GM23338 (cell line): Measurements from ENCODE around the gene STIM1. TPM values are rescaled to one million over a fixed set of nuclear protein-coding genes. Genes with fewer than 3 reads are reported as not detected.
A peak's percentile ranks its signal among the peaks of the same experiment; 100 is the strongest.

Source experiments
- ATAC-seq: fragments of 200-7000 bp; cut with Tn5 transposase; 3 replicates; pipeline ENCODE4 v1.9.1; 2020
- DNase-seq: peaks from one replicate; pipeline ENCODE4 v3.0.0-alpha.2; 2015; ENCODE audit warnings: low spot score
- H2AFZ ChIP-seq: fragments of 200-600 bp; sonication (generic); 2 replicates; pipeline ENCODE4 v1.8.0; 2016; ENCODE audit warnings: antibody characterized with exemption, mild to moderate bottlenecking, moderate library complexity
- H3F3A ChIP-seq: fragments of 200-600 bp; sonication (generic); replicated peaks from 2 replicates; pipeline ENCODE4 v1.8.0; 2017; ENCODE audit warnings: antibody characterized with exemption, mixed run types, low read depth
- H3K27ac ChIP-seq: fragments of 200-600 bp; sonication (generic); 2 replicates; pipeline ENCODE4 v1.6.1; 2016; ENCODE audit warnings: low read depth
- H3K27me3 ChIP-seq: fragments of 200-600 bp; sonication (generic); 2 replicates; pipeline ENCODE4 v1.8.0; 2016; ENCODE audit warnings: mild to moderate bottlenecking, mixed run types, moderate library complexity; ENCODE audit not compliant: insufficient read depth
- H3K36me3 ChIP-seq: fragments of 200-600 bp; sonication (generic); 2 replicates; pipeline ENCODE4 v1.8.0; 2016; ENCODE audit warnings: mild to moderate bottlenecking; ENCODE audit not compliant: insufficient read depth
- H3K4me1 ChIP-seq: fragments of 200-600 bp; sonication (generic); 2 replicates; pipeline ENCODE4 v1.8.0; 2016; ENCODE audit warnings: mild to moderate bottlenecking, moderate library complexity; ENCODE audit not compliant: insufficient read depth
- H3K4me2 ChIP-seq: fragments of 200-600 bp; sonication (generic); 2 replicates; pipeline ENCODE4 v1.7.1; 2017; ENCODE audit warnings: mixed run types
- H3K4me3 ChIP-seq: fragments of 200-600 bp; sonication (generic); 2 replicates; pipeline ENCODE4 v1.6.1; 2016; ENCODE audit warnings: mixed run types
- H3K79me2 ChIP-seq: fragments of 200-600 bp; sonication (generic); replicated peaks from 2 replicates; pipeline ENCODE4 v1.8.0; 2017; ENCODE audit warnings: mild to moderate bottlenecking; ENCODE audit not compliant: insufficient read depth
- H3K9me2 ChIP-seq: fragments of 200-600 bp; sonication (generic); 2 replicates; pipeline ENCODE4 v1.8.0; 2017; ENCODE audit not compliant: insufficient read depth
- H4K20me1 ChIP-seq: fragments of 200-600 bp; sonication (generic); replicated peaks from 2 replicates; pipeline ENCODE4 v1.8.0; 2017; ENCODE audit warnings: mild to moderate bottlenecking; ENCODE audit not compliant: insufficient read depth
- H3K27ac Mint-ChIP-seq: 2 replicates; pipeline ENCODE4 v1.8.0; 2020; ENCODE audit warnings: inconsistent platforms, mild to moderate bottlenecking, moderate library complexity, mixed read lengths
- H3K27me3 Mint-ChIP-seq: 3 replicates; pipeline ENCODE4 v1.8.0; 2022; ENCODE audit warnings: low read depth, mild to moderate bottlenecking, moderate library complexity, mixed read lengths, inconsistent platforms; ENCODE audit not compliant: insufficient read depth, poor library complexity
- H3K36me3 Mint-ChIP-seq: 3 replicates; pipeline ENCODE4 v1.8.0; 2021; ENCODE audit warnings: low read depth, mild to moderate bottlenecking, inconsistent platforms, moderate library complexity, mixed read lengths
- H3K4me1 Mint-ChIP-seq: 3 replicates; pipeline ENCODE4 v1.8.0; 2020; ENCODE audit warnings: mild to moderate bottlenecking, inconsistent platforms, mixed read lengths
- H3K4me3 Mint-ChIP-seq: 3 replicates; pipeline ENCODE4 v1.8.0; 2021; ENCODE audit warnings: moderate library complexity, mild to moderate bottlenecking, inconsistent platforms, mixed read lengths
- H3K9me3 Mint-ChIP-seq: 3 replicates; pipeline ENCODE4 v1.8.0; 2020; ENCODE audit warnings: moderate library complexity, mild to moderate bottlenecking, inconsistent platforms, mixed read lengths
- CREB1 ChIP-seq: fragments of 250-450 bp; sonication (Bioruptor Pico); IDR thresholded peaks from 2 replicates; pipeline ENCODE4 v1.5.0; 2020; ENCODE audit warnings: low read depth, mild to moderate bottlenecking, moderate library complexity
- EZH2phosphoT487 ChIP-seq: fragments of 200-600 bp; sonication (generic); IDR thresholded peaks from one replicate; pipeline ENCODE4 v1.8.1; 2018; ENCODE audit warnings: antibody characterized with exemption; ENCODE audit not compliant: unreplicated experiment
- JUNB ChIP-seq: IDR thresholded peaks from one replicate; pipeline ENCODE4 v1.6.1; 2016; ENCODE audit warnings: antibody characterized with exemption; ENCODE audit not compliant: unreplicated experiment
- NANOG ChIP-seq: IDR thresholded peaks from 2 replicates; pipeline ENCODE4 v1.6.1; 2016; ENCODE audit warnings: antibody characterized with exemption, borderline replicate concordance
- REST ChIP-seq: IDR thresholded peaks from one replicate; pipeline ENCODE4 v1.6.1; 2018; ENCODE audit warnings: antibody characterized with exemption; ENCODE audit not compliant: unreplicated experiment
- STAT1 ChIP-seq: IDR thresholded peaks from one replicate; pipeline ENCODE4 v1.6.1; 2016; ENCODE audit warnings: antibody characterized with exemption; ENCODE audit not compliant: unreplicated experiment
- ZNF114 ChIP-seq: fragments of 250-450 bp; sonication (Bioruptor Pico); IDR thresholded peaks from 2 replicates; pipeline ENCODE4 v1.5.0; 2020; ENCODE audit warnings: mild to moderate bottlenecking, moderate library complexity
- ZNF462 ChIP-seq: fragments of 250-450 bp; sonication (Bioruptor Pico); IDR thresholded peaks from 2 replicates; pipeline ENCODE4 v1.5.0; 2020; ENCODE audit warnings: mild to moderate bottlenecking, moderate library complexity
- polyA plus RNA-seq: library from polyadenylated mRNA; unstranded; fragments of >200 nt; fragmentation: Nextera tagmentation; extraction: Ambion mirVana; gene quantifications from 2 replicates; pipeline ENCODE4 v1.2.1, GENCODE V29; 2016
- total RNA-seq: library from RNA; depleted of rRNA; stranded (reverse); fragments of >200 nt; shearing (Covaris generic); gene quantifications from 2 replicates; pipeline ENCODE4 v1.2.3, GENCODE V29; 2014
- TF ChIP-seq, protein P1 (sequence below), 2 experiments: fragments of 200-600 bp in 1 of 2; sonication (generic) in 1 of 2; conservative IDR thresholded peaks; 2 replicates each; pipeline versions ENCODE4 v1.5.1 to v1.6.1; 2016 to 2017; ENCODE audit warnings: antibody characterized with exemption in 2 of 2, low read depth in 2 of 2, mild to moderate bottlenecking in 2 of 2, moderate library complexity in 1 of 2
- TF ChIP-seq, protein P2 (sequence below): IDR thresholded peaks from 2 replicates; pipeline ENCODE4 v1.6.1; 2016; ENCODE audit warnings: antibody characterized with exemption

The STIM1 gene
- total and polyA plus RNA-seq, 2 experiments from 2014 or later = 3.5 to 14.0 TPM

DNA sequence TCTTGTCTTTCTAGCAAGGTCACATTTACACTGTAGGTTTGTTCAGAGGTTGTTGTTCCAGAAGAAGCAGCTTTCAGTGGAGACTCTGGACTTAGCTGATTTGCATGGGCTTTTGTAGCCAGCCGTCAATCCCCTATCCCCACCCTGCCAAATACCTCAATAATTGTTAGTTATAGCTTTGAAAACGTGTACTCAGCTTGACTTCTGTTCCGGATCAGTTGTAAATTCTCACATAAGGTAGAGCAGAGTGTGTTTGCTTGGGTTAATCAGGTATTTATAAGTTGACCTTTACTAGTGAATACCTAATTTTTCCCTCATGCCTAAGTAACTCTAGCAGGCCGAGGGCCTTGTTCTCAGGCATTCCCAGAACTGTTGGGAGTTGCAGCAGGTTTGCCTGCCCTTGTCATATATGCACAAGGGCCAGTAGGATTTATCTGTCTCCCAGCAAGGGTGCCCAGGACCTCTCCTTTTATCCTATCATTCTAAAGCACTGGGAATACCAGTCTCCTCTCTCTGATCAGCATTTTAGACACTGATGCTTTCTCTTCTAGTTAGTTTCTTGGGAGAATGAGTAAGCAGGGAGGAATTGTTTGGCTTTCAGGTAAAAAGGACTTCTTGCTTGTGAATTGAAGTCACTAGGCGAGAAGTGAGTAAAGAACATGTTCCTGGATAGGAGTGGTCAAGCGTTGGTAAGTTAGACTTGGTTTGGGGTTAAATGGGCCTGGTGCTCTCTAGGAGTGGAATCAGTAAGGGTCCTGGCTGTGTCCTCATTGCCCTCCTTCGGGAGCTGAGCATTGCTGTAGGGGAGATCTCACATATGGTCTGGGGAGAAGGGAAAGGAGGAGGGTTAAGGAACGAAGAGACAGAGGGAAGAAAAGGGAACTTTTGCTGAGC is 22.1 kb downstream of the STIM1 start:
- Histone ChIP-seq H3K36me3 (no peaks in the 10 kb centered on the region), H3K79me2 (no peaks in the 10 kb centered on the region), H3F3A (no peaks in the 10 kb centered on the region), H2AFZ (no peak overlapping the region), H3K4me3 (no peak overlapping the region), H3K4me1 (peaks cover 17% of the 10 kb centered on the region), H4K20me1 (peaks cover 8% of the 10 kb centered on the region), H3K27ac (no peak overlapping the region), H3K9me2 (no peaks in the 10 kb centered on the region), H3K4me2 (no peak overlapping the region), H3K27me3 (no peaks in the 10 kb centered on the region)
- Mint-ChIP-seq H3K27ac (no peak overlapping the region), H3K27me3 (peaks cover 5% of the 10 kb centered on the region), H3K4me1 (peaks cover 13% of the 10 kb centered on the region), H3K9me3 (no peaks in the 10 kb centered on the region), H3K36me3 (no peaks in the 10 kb centered on the region), H3K4me3 (no peak overlapping the region)
- peak; percentile 69 for ATAC-seq
- DNase-seq = peak; percentile 12
- no peak for TF ChIP-seq CREB1 (CRISPR knock-in tag)
- TF ChIP-seq, protein P1, sequence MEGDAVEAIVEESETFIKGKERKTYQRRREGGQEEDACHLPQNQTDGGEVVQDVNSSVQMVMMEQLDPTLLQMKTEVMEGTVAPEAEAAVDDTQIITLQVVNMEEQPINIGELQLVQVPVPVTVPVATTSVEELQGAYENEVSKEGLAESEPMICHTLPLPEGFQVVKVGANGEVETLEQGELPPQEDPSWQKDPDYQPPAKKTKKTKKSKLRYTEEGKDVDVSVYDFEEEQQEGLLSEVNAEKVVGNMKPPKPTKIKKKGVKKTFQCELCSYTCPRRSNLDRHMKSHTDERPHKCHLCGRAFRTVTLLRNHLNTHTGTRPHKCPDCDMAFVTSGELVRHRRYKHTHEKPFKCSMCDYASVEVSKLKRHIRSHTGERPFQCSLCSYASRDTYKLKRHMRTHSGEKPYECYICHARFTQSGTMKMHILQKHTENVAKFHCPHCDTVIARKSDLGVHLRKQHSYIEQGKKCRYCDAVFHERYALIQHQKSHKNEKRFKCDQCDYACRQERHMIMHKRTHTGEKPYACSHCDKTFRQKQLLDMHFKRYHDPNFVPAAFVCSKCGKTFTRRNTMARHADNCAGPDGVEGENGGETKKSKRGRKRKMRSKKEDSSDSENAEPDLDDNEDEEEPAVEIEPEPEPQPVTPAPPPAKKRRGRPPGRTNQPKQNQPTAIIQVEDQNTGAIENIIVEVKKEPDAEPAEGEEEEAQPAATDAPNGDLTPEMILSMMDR (conservative IDR thresholded peaks at IDR 0.05; ENCODE audit: low read depth in 2 of 2) = no peak
- TF ChIP-seq NANOG = no peak
- no peak for TF ChIP-seq ZNF462 (CRISPR knock-in tag)
- no peak for TF ChIP-seq JUNB
- no peak for TF ChIP-seq REST
- TF ChIP-seq, protein P2, sequence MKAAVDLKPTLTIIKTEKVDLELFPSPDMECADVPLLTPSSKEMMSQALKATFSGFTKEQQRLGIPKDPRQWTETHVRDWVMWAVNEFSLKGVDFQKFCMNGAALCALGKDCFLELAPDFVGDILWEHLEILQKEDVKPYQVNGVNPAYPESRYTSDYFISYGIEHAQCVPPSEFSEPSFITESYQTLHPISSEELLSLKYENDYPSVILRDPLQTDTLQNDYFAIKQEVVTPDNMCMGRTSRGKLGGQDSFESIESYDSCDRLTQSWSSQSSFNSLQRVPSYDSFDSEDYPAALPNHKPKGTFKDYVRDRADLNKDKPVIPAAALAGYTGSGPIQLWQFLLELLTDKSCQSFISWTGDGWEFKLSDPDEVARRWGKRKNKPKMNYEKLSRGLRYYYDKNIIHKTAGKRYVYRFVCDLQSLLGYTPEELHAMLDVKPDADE = no peak
- no peak for TF ChIP-seq ZNF114 (CRISPR knock-in tag)
- no peak for TF ChIP-seq STAT1
- TF ChIP-seq EZH2phosphoT487 = no peak
